Esophagus (tissue), 2 donors: ENCODE measurements around the gene CATSPERE. TPM values are rescaled to one million over a fixed set of nuclear protein-coding genes. Genes with fewer than 3 reads are reported as not detected.

Experiments
- polyA plus RNA-seq, 2 donors: library from polyadenylated mRNA; stranded (reverse); fragments of 200-250 nt; gene quantifications; one replicate each; pipeline ENCODE4 v1.2.3, GENCODE V29; 2013
- donor health status: healthy with polysubstance abuse.
- donor health status: Bipolar disorder and iron deficiency.

The CATSPERE gene
- polyA plus RNA-seq, 2 donors, result 0.14 to 0.39 TPM

Other genes with a start within 250 kb of the CATSPERE start
- gene ADSS2, start 9.4 kb upstream of the CATSPERE start, polyA plus RNA-seq, result 10 to 100 TPM; 14.8 to 24.0 TPM
- gene DESI2, start 191.9 kb downstream of the CATSPERE start, polyA plus RNA-seq, result 1 to 10 TPM; 6.6 to 9.7 TPM